ENCODE results near the gene FMNL2.
A peak's percentile ranks its signal among the peaks of the same experiment; 100 is the strongest.

Gene FMNL2

DNA sequence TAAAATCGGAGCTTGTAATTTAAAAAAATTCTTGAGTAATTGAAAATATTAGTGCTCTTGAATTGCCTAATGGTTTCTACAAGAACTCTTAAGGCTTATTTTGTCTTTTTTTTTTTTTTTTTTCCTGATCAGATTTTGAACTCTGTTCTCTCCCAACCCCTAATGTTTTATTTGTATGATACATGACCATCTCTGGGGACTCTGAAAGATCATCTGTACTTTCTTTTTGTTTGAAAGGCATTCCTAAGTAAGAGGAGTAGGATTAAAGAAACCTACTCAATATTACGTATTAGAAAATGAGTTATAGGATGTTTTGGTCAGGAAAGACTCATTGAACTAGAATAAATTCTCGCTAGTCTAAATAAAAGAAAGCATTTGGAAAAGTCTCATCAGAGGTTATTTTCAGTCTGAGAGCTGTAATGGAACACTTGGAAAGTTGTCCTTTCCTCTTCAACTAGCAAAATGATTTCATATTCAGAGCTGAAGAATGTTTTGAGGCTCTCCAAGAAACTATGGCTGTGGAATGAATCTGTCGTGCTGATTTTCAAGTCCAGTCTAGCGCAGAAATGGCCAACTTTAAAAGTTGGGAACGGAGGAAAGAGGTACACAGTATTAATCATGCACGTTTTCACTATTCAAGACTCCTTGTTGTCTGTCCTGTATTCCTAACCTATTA is 199.6 kb downstream of the FMNL2 start:
- DNase-seq (ENCODE audit: low read depth, low spot score) = no peak
- Histone ChIP-seq H3K9ac (ENCODE audit: insufficient read length) (no peak overlapping the region), H3K36me3 (ENCODE audit: insufficient read depth, low read length) (no peaks in the 10 kb centered on the region), H3K27ac (no peak overlapping the region), H3K4me3 (no peak overlapping the region), H3K9me3 (ENCODE audit: low read depth, low read length) (no peaks in the 10 kb centered on the region)
- no peak for TF ChIP-seq EZH2 (IDR thresholded peaks at IDR 0.05)
- TF ChIP-seq POLR2AphosphoS5 (IDR thresholded peaks at IDR 0.05; ENCODE audit: borderline replicate concordance, low read depth, low read length) = no peak
- TF ChIP-seq FOXP2 (optimal IDR thresholded peaks at IDR 0.05; ENCODE audit: control extremely low read depth, extremely low read length, insufficient read depth) = no peak

GRCh38 chr2:152537081-152537651 is 202.2 kb downstream of the FMNL2 start:
- no peak overlapping the region for H3K9ac ChIP-seq (ENCODE audit: insufficient read length)
- peak overlapping the region; percentile 23; the same call in 1 of the 2 replicates for H3K4me3 ChIP-seq
- DNase-seq (ENCODE audit: low read depth, low spot score) = peak; percentile 68
- no peak for TF ChIP-seq POLR2AphosphoS5 (IDR thresholded peaks at IDR 0.05; ENCODE audit: borderline replicate concordance, low read depth, low read length)
- no peak for TF ChIP-seq EZH2 (IDR thresholded peaks at IDR 0.05)
- TF ChIP-seq FOXP2 (optimal IDR thresholded peaks at IDR 0.05; ENCODE audit: control extremely low read depth, extremely low read length, insufficient read depth) = no peak
- no peaks in the 10 kb centered on the region for H3K36me3 ChIP-seq (ENCODE audit: insufficient read depth, low read length)
- H3K9me3 ChIP-seq (ENCODE audit: low read depth, low read length) = no peaks in the 10 kb centered on the region
- no peak overlapping the region; the same call in 1 of the 2 replicates for H3K27ac ChIP-seq

DNA sequence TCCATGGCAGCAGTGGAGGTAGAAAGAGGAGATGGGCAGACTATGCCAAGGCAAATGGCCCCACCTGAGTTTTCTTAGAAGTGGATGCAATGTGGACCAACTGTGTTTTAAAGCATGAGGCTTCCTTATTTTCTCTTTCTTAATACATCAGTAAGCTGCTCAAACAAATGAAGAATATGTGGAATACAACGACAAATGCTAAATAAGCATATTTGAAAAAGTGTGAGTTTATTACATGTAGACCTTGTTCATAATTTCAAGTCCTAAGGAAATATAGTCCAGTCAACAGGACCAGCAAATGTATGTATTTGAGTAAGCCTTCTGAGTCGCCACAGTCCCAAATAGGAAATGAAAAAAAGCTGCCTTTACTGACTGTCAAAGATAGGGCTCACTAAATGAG is 204.4 kb downstream of the FMNL2 start:
- no peaks in the 10 kb centered on the region for H3K36me3 ChIP-seq (ENCODE audit: insufficient read depth, low read length)
- TF ChIP-seq POLR2AphosphoS5 (IDR thresholded peaks at IDR 0.05; ENCODE audit: borderline replicate concordance, low read depth, low read length) (no peak), EZH2 (IDR thresholded peaks at IDR 0.05) (no peak)
- no peak for DNase-seq (ENCODE audit: low read depth, low spot score)
- H3K9me3 ChIP-seq (ENCODE audit: low read depth, low read length) = no peaks in the 10 kb centered on the region
- H3K4me3 ChIP-seq = no peak overlapping the region
- H3K9ac ChIP-seq (ENCODE audit: insufficient read length) = no peak overlapping the region
- H3K27ac ChIP-seq = no peak overlapping the region

GRCh38 chr2:152541712-152542111 is 206.7 kb downstream of the FMNL2 start:
- TF ChIP-seq EZH2 (IDR thresholded peaks at IDR 0.05) (no peak), FOXP2 (optimal IDR thresholded peaks at IDR 0.05; ENCODE audit: control extremely low read depth, extremely low read length, insufficient read depth) (no peak), POLR2AphosphoS5 (IDR thresholded peaks at IDR 0.05; ENCODE audit: borderline replicate concordance, low read depth, low read length) (no peak)
- Histone ChIP-seq H3K9ac (ENCODE audit: insufficient read length) (no peak overlapping the region), H3K4me3 (no peak overlapping the region), H3K36me3 (ENCODE audit: insufficient read depth, low read length) (no peaks in the 10 kb centered on the region), H3K9me3 (ENCODE audit: low read depth, low read length) (no peaks in the 10 kb centered on the region), H3K27ac (no peak overlapping the region)
- no peak for DNase-seq (ENCODE audit: low read depth, low spot score)

- no peak for TF ChIP-seq FOXP2 (optimal IDR thresholded peaks at IDR 0.05; ENCODE audit: control extremely low read depth, extremely low read length, insufficient read depth)
- TF ChIP-seq EZH2 (IDR thresholded peaks at IDR 0.05) = no peak
- TF ChIP-seq POLR2AphosphoS5 (IDR thresholded peaks at IDR 0.05; ENCODE audit: borderline replicate concordance, low read depth, low read length) = no peak
These were observed 207.5 kb downstream of the FMNL2 start for GRCh38 chr2:152542337-152542994.

GRCh38 chr2:152542995-152543481 is 208.1 kb downstream of the FMNL2 start:
- Histone ChIP-seq H3K4me3 (no peak overlapping the region), H3K27ac (no peak overlapping the region), H3K9me3 (ENCODE audit: low read depth, low read length) (no peaks in the 10 kb centered on the region), H3K36me3 (ENCODE audit: insufficient read depth, low read length) (no peaks in the 10 kb centered on the region), H3K9ac (ENCODE audit: insufficient read length) (no peak overlapping the region)
- no peak for TF ChIP-seq POLR2AphosphoS5 (IDR thresholded peaks at IDR 0.05; ENCODE audit: borderline replicate concordance, low read depth, low read length)
- no peak for TF ChIP-seq EZH2 (IDR thresholded peaks at IDR 0.05)
- no peak for TF ChIP-seq FOXP2 (optimal IDR thresholded peaks at IDR 0.05; ENCODE audit: control extremely low read depth, extremely low read length, insufficient read depth)
- no peak for DNase-seq (ENCODE audit: low read depth, low spot score)

More at GRCh38 chr2:152542337-152542994, 207.5 kb downstream of the FMNL2 start:
- H3K9ac ChIP-seq (ENCODE audit: insufficient read length) = no peak overlapping the region
- H3K27ac ChIP-seq = no peak overlapping the region
- no peak overlapping the region for H3K4me3 ChIP-seq
- DNase-seq (ENCODE audit: low read depth, low spot score) = no peak
- H3K9me3 ChIP-seq (ENCODE audit: low read depth, low read length) = no peaks in the 10 kb centered on the region
- H3K36me3 ChIP-seq (ENCODE audit: insufficient read depth, low read length) = no peaks in the 10 kb centered on the region

DNA sequence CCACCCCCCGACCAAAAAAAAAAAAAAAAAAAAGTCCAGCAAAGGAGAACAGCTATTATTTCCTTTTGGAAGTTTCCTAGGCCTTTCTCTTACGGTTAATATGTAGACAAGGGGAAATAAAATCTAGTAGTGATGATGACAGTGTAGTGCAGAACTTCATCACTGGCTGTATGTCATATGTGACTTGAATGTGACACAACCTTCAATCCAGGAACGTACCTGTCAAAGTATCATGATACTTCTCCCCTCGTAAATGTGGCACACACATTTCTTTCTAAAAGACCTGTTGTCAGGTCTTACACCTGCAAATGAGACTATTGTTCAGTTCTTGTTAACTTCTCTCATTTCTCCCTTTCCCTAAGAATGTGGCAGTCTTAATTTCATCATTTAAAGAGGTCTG is 208.7 kb downstream of the FMNL2 start:
- no peak overlapping the region for H3K27ac ChIP-seq
- no peak for DNase-seq (ENCODE audit: low read depth, low spot score)
- no peak for TF ChIP-seq POLR2AphosphoS5 (IDR thresholded peaks at IDR 0.05; ENCODE audit: borderline replicate concordance, low read depth, low read length)
- no peak for TF ChIP-seq EZH2 (IDR thresholded peaks at IDR 0.05)
- TF ChIP-seq FOXP2 (optimal IDR thresholded peaks at IDR 0.05; ENCODE audit: control extremely low read depth, extremely low read length, insufficient read depth) = no peak
- no peak overlapping the region for H3K9ac ChIP-seq (ENCODE audit: insufficient read length)
- no peaks in the 10 kb centered on the region for H3K9me3 ChIP-seq (ENCODE audit: low read depth, low read length)
- H3K4me3 ChIP-seq = no peak overlapping the region
- no peaks in the 10 kb centered on the region for H3K36me3 ChIP-seq (ENCODE audit: insufficient read depth, low read length)

GRCh38 chr2:152544638-152545037 is 209.7 kb downstream of the FMNL2 start:
- Histone ChIP-seq H3K4me3 (no peak overlapping the region), H3K9me3 (ENCODE audit: low read depth, low read length) (no peaks in the 10 kb centered on the region), H3K36me3 (ENCODE audit: insufficient read depth, low read length) (no peaks in the 10 kb centered on the region), H3K27ac (no peak overlapping the region), H3K9ac (ENCODE audit: insufficient read length) (no peak overlapping the region)
- DNase-seq (ENCODE audit: low read depth, low spot score) = no peak
- TF ChIP-seq POLR2AphosphoS5 (IDR thresholded peaks at IDR 0.05; ENCODE audit: borderline replicate concordance, low read depth, low read length) = no peak
- no peak for TF ChIP-seq FOXP2 (optimal IDR thresholded peaks at IDR 0.05; ENCODE audit: control extremely low read depth, extremely low read length, insufficient read depth)
- no peak for TF ChIP-seq EZH2 (IDR thresholded peaks at IDR 0.05)
